ENCODE data around the gene FNBP1. TPM values are rescaled to one million over a fixed set of nuclear protein-coding genes. Genes with fewer than 3 reads are reported as not detected.

The FNBP1 gene
- total and polyA plus RNA-seq, 2 of the 8 experiments (the other 6 are each of a cell fraction or from before 2014, with no cell fraction given): 7.2 to 40.9 TPM

GRCh38 chr9:130089141-130089540 is 46.2 kb upstream of the FNBP1 start:
- Histone ChIP-seq H3K79me1 (ENCODE audit: low read depth, low read length) (no peaks in the 10 kb centered on the region), H3K23me2 (ENCODE audit: low read depth, low read length) (no peaks in the 10 kb centered on the region), H3K9ac (replicated peaks in 1 of 4; ENCODE audit: extremely low read depth in 1 of 4, low read depth in 3 of 4, low read length in 3 of 4) (no peak overlapping the region), H2BK12ac (ENCODE audit: low read depth, low read length) (no peak overlapping the region), H3K36me3 (ENCODE audit: control insufficient read depth in 2 of 4, insufficient read depth in 4 of 4, low read length in 3 of 4) (peaks cover 0 to 29% (median 16%) of the 10 kb centered on the region in 4 experiments; a peak in 7 of 8 replicates), H3K4me3 (ENCODE audit: extremely low read depth in 1 of 4, insufficient read depth in 2 of 4, low read depth in 3 of 4, low read length in 4 of 4) (no peak overlapping the region), H2AK5ac (ENCODE audit: low read depth, low read length) (no peak overlapping the region), H2BK120ac (replicated peaks; ENCODE audit: low read depth, low read length) (no peak overlapping the region), H4K8ac (ENCODE audit: extremely low read depth, insufficient read depth, low read length) (no peak overlapping the region), H2BK20ac (ENCODE audit: low read length) (no peak overlapping the region), H3K23ac (ENCODE audit: insufficient read length) (no peak overlapping the region), H3K4me1 (replicated peaks in 1 of 4; ENCODE audit: control insufficient read depth in 3 of 4, insufficient read depth in 4 of 4, low read length in 3 of 4) (no peaks in the 10 kb centered on the region), H3K18ac (ENCODE audit: extremely low read depth, low read length) (no peak overlapping the region), H4K5ac (ENCODE audit: insufficient read length, low read depth, low read length) (no peak overlapping the region), H3K4me2 (ENCODE audit: insufficient read depth in 1 of 2, low read depth in 2 of 2, low read length in 2 of 2) (no peak overlapping the region), H4K20me1 (replicated peaks in 1 of 2; ENCODE audit: control insufficient read depth in 1 of 2, insufficient read depth in 2 of 2, low read length in 2 of 2) (no peaks in the 10 kb centered on the region), H4K91ac (replicated peaks; ENCODE audit: insufficient read length, low read length) (no peak overlapping the region), H2BK15ac (ENCODE audit: low read length) (no peak overlapping the region), H3K27me3 (replicated peaks in 1 of 4; ENCODE audit: control insufficient read depth in 3 of 4, extremely low read depth in 1 of 4, insufficient read depth in 3 of 4, low read length in 3 of 4) (no peaks in the 10 kb centered on the region), H3K79me2 (ENCODE audit: control insufficient read depth in 1 of 2, insufficient read depth in 2 of 2, low read length in 2 of 2) (no peaks in the 10 kb centered on the region), H3K27ac (ENCODE audit: low read depth, low read length) (no peak overlapping the region), H3K9me3 (ENCODE audit: insufficient read depth in 2 of 2, low read depth in 1 of 2, low read length in 1 of 2) (no peaks in the 10 kb centered on the region), H2BK5ac (ENCODE audit: low read depth, low read length) (no peak overlapping the region), H2AFZ (ENCODE audit: low read length) (no peak overlapping the region), H3K56ac (replicated peaks; ENCODE audit: insufficient read length, low read depth, low read length) (no peak overlapping the region), H3K14ac (ENCODE audit: insufficient read length) (no peak overlapping the region), H3K4ac (replicated peaks; ENCODE audit: insufficient read length, low read depth, low read length) (no peak overlapping the region)
- WGBS, 2 experiments (ENCODE audit: extremely low coverage in 1 of 2, insufficient coverage in 1 of 2, insufficient read length in 1 of 2, insufficient replicate concordance in 2 of 2, low coverage in 1 of 2, low lambda C conversion rate in 2 of 2, missing lambda C conversion rate in 1 of 2): 92% methylated on average over 11 of the region's 12 CpGs; no CpG with 5 or more reads in 1 of the 2 experiments
- no peak for FAIRE-seq
- ChIA-PET CTCF (ENCODE audit: partially characterized antibody) (interaction anchor here (0.6 to 0.9 kb wide), 3 partner anchors 10 to 1546 kb away, joined by 3 to 5 read pairs (median 3); no protein-coding TSS in a partner anchor), POLR2A (ENCODE audit: partially characterized antibody) (interaction anchor here (0.7 kb wide), 1 partner anchor 253 kb away, joined by 4 read pairs; no protein-coding TSS in a partner anchor)
- no peak for DNase-seq (ENCODE audit: low read depth in 1 of 2, low spot score in 2 of 2)
- no peak for TF ChIP-seq SUZ12 (IDR thresholded peaks at IDR 0.05; ENCODE audit: low read length)
- TF ChIP-seq CTBP2 (IDR thresholded peaks at IDR 0.05; ENCODE audit: borderline replicate concordance, insufficient read depth, insufficient read length, low read length): no peak
- TF ChIP-seq NANOG (IDR thresholded peaks at IDR 0.05; ENCODE audit: insufficient read depth, low read depth, low read length, poor library complexity, severe bottlenecking): no peak
- no peak for TF ChIP-seq GABPA (IDR thresholded peaks at IDR 0.05; ENCODE audit: borderline replicate concordance, insufficient read depth, low read length)
- no peak for TF ChIP-seq E2F6 (IDR thresholded peaks at IDR 0.05)
- TF ChIP-seq FOSL1 (IDR thresholded peaks at IDR 0.05; ENCODE audit: insufficient read depth, low read depth, low read length): no peak
- no peak for TF ChIP-seq EZH2 (IDR thresholded peaks at IDR 0.05; ENCODE audit: low read depth, low read length, severe bottlenecking)
- no peak for TF ChIP-seq ATF2 (IDR thresholded peaks at IDR 0.05; ENCODE audit: low read length)
- TF ChIP-seq CBX8 (IDR thresholded peaks at IDR 0.05; ENCODE audit: borderline replicate concordance, low read depth, low read length): no peak
- TF ChIP-seq KDM4A (IDR thresholded peaks at IDR 0.05; ENCODE audit: low read depth, low read length, severe bottlenecking): no peak
